Thyroid gland (tissue), 4 donors: ENCODE measurements around the gene RIPK3. TPM values are rescaled to one million over a fixed set of nuclear protein-coding genes. Genes with fewer than 3 reads are reported as not detected.

ENCODE experiments used
- DNase-seq, 2 donors: peaks; one replicate each; pipeline ENCODE4 v3.0.0-alpha.2; 2019
- H3K27ac ChIP-seq, 3 donors: fragments of 200-600 bp; sonication (generic); 1 replicate in 2 of 3; 2 replicates in 1 of 3; pipeline ENCODE4 v1.5.1; 2016 to 2019; ENCODE audit warnings: mild to moderate bottlenecking in 1 of 3, moderate library complexity in 1 of 3
- H3K27me3 ChIP-seq: fragments of 200-600 bp; sonication (generic); one replicate; pipeline ENCODE4 v1.5.1; 2019
- H3K36me3 ChIP-seq, 2 donors: fragments of 200-600 bp; sonication (generic); one replicate each; pipeline ENCODE4 v1.5.1; 2016 to 2019
- H3K4me1 ChIP-seq, 2 donors: fragments of 200-600 bp; sonication (generic); one replicate each; pipeline ENCODE4 v1.5.1; 2017 to 2019
- H3K4me3 ChIP-seq, 3 donors: fragments of 200-600 bp; sonication (generic); replicated peaks in 1 of 3; 1 replicate in 2 of 3; 2 replicates in 1 of 3; pipeline ENCODE4 v1.5.1; 2016; ENCODE audit warnings: mild to moderate bottlenecking in 1 of 3
- H3K9me3 ChIP-seq: fragments of 200-600 bp; sonication (generic); one replicate; pipeline ENCODE4 v1.5.1; 2017
- POLR2A ChIP-seq, 2 donors: fragments of 450-650 bp; IDR thresholded peaks; one replicate each; pipeline ENCODE4 v1.6.1; 2017; ENCODE audit warnings: antibody characterized with exemption in 2 of 2, mild to moderate bottlenecking in 2 of 2, moderate library complexity in 1 of 2
- WGBS, 2 donors: methylation state at CpG; one replicate each; pipeline ENCODE4 v1.1.5; 2017; 5-methylcytosine and 5-hydroxymethylcytosine counted together
- intact Hi-C: fragments of 100-400 bp; cut with DNase I; formaldehyde crosslinking; loops from one replicate; pipeline ENCODE4 v1.15.1; 2023
- total RNA-seq, 4 donors: library from RNA; depleted of rRNA; stranded (reverse); fragments of >200 nt; gene quantifications; one replicate each; pipeline ENCODE4 v1.2.3, GENCODE V29; 2016
- TF ChIP-seq, protein P1 (sequence below), 6 experiments: fragments of 200-600 bp in 3 of 6; fragments of 450-650 bp in 3 of 6; sonication (generic) in 3 of 6; IDR thresholded peaks; one replicate each; pipeline ENCODE4 v1.5.1; 2016 to 2019; ENCODE audit warnings: antibody characterized with exemption in 6 of 6, mild to moderate bottlenecking in 2 of 6, inconsistent platforms in 1 of 6, moderate library complexity in 1 of 6

Gene RIPK3
- total RNA-seq, 4 donors from 2014 or later, result 12.4 to 21.3 (median 18.4) TPM

GRCh38 chr14:24299255-24300191, 40.3 kb downstream of the RIPK3 start, which contains the start of the genes DHRS1 and NOP9:
Gene DHRS1 (minus strand): TSS chr14:24299780. CDS start chr14:24299106, 674 bp downstream.
Gene NOP9 (plus strand): TSS chr14:24299850. CDS start chr14:24299955, 105 bp downstream.
- Histone ChIP-seq H3K36me3 (peaks cover 24 to 30% of the 10 kb centered on the region in 2 donors), H3K4me1 (peaks cover 15 to 17% of the 10 kb centered on the region in 2 donors), H3K4me3 (peak within 1 kb of the TSS; percentile 48 to 71 (median 68)), H3K9me3 (no peaks in the 10 kb centered on the region), H3K27ac (peak within 1 kb of the TSS in 2 of 3 donors; percentile 31 to 54), H3K27me3 (no peaks in the 10 kb centered on the region)
- peak in 1 of 2 donors; percentile 71 for TF ChIP-seq POLR2A (IDR thresholded peaks at IDR 0.05)
- TF ChIP-seq, protein P1, sequence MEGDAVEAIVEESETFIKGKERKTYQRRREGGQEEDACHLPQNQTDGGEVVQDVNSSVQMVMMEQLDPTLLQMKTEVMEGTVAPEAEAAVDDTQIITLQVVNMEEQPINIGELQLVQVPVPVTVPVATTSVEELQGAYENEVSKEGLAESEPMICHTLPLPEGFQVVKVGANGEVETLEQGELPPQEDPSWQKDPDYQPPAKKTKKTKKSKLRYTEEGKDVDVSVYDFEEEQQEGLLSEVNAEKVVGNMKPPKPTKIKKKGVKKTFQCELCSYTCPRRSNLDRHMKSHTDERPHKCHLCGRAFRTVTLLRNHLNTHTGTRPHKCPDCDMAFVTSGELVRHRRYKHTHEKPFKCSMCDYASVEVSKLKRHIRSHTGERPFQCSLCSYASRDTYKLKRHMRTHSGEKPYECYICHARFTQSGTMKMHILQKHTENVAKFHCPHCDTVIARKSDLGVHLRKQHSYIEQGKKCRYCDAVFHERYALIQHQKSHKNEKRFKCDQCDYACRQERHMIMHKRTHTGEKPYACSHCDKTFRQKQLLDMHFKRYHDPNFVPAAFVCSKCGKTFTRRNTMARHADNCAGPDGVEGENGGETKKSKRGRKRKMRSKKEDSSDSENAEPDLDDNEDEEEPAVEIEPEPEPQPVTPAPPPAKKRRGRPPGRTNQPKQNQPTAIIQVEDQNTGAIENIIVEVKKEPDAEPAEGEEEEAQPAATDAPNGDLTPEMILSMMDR (IDR thresholded peaks at IDR 0.05), result no peak
- peak; percentile 89 to 90 for DNase-seq
- WGBS, 2 donors, result 2% methylated on average over 11 to 27 of the region's 75 CpGs
- intact Hi-C loops, result loop anchor here (2.0 kb wide), 1 partner anchor 57 kb away; the partner anchor contains the start of gene TINF2

GRCh38 chr14:24298892-24299254, 40.9 kb downstream of the RIPK3 start:
- peak overlapping the region in 2 of 3 donors; percentile 68 to 71 for H3K4me3 ChIP-seq
- 42 to 53% methylated on average over 7 of the region's 7 CpGs for WGBS, 2 donors
- intact Hi-C loops, result no loop called here
- peaks cover 18 to 24% of the 10 kb centered on the region in 2 donors for H3K36me3 ChIP-seq
- no peaks in the 10 kb centered on the region for H3K27me3 ChIP-seq
- H3K27ac ChIP-seq, result peak overlapping the region in 1 of 3 donors; percentile 31
- TF ChIP-seq, protein P1 (IDR thresholded peaks at IDR 0.05), result no peak
- TF ChIP-seq POLR2A (IDR thresholded peaks at IDR 0.05), result no peak
- DNase-seq, result no peak
- peaks cover 15 to 17% of the 10 kb centered on the region in 2 donors for H3K4me1 ChIP-seq
- no peaks in the 10 kb centered on the region for H3K9me3 ChIP-seq

- Histone ChIP-seq H3K4me1 (peaks cover 15 to 17% of the 10 kb centered on the region in 2 donors), H3K4me3 (no peak overlapping the region), H3K9me3 (no peaks in the 10 kb centered on the region), H3K36me3 (peaks cover 4 to 10% of the 10 kb centered on the region in 2 donors), H3K27me3 (no peaks in the 10 kb centered on the region), H3K27ac (no peak overlapping the region)
- DNase-seq, result no peak
- 56 to 59% methylated on average over 5 of the region's 5 CpGs for WGBS, 2 donors
- TF ChIP-seq, protein P1 (IDR thresholded peaks at IDR 0.05), result peak in 4 of 6 experiments; percentile 9 to 32 (median 19)
- no peak for TF ChIP-seq POLR2A (IDR thresholded peaks at IDR 0.05)
- intact Hi-C loops, result no loop called here
These were observed 42.4 kb downstream of the RIPK3 start for GRCh38 chr14:24297190-24297964.

GRCh38 chr14:24296341-24297157, 43.2 kb downstream of the RIPK3 start:
- DNase-seq, result peak; percentile 54 to 60
- peaks cover 0 to 10% of the 10 kb centered on the region in 2 donors for H3K36me3 ChIP-seq
- no peak for TF ChIP-seq POLR2A (IDR thresholded peaks at IDR 0.05)
- TF ChIP-seq, protein P1 (IDR thresholded peaks at IDR 0.05), result peak; percentile 24 to 69 (median 54)
- no peaks in the 10 kb centered on the region for H3K27me3 ChIP-seq
- H3K4me3 ChIP-seq, result no peak overlapping the region
- H3K4me1 ChIP-seq, result peaks cover 15 to 17% of the 10 kb centered on the region in 2 donors
- intact Hi-C loops, result no loop called here
- no peaks in the 10 kb centered on the region for H3K9me3 ChIP-seq
- no peak overlapping the region for H3K27ac ChIP-seq
- WGBS, 2 donors, result 67 to 68% methylated on average over 12 of the region's 12 CpGs
